ENCODE data around the gene TMEM204. TPM values are rescaled to one million over a fixed set of nuclear protein-coding genes. Genes with fewer than 3 reads are reported as not detected.

Gene TMEM204
- polyA plus RNA-seq, 2 of the 4 experiments (the other 2 are of a cell fraction), result not detected

DNA sequence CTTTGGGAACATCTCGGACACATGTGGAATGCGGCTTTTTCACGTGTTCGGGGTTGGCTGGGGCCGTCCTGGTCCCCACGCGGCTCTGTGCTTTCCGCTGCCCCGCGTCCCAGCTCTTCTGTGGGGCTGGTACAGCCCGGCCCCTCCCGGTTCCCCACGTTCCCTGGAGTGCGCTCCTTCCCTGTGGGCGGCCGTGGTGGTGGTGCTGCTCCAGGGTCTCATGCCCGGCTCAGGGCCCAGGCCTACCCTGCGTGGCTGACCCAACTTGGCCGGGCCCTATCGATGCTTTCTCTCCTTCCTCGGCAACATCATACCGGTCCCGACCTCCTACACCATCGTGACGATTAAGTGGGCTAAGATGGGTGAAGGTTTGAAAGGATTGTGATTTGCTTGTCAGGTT, 37.0 kb upstream of the TMEM204 start:
- ChIA-PET POLR2A (no interaction called here), CTCF (no interaction called here)
- FAIRE-seq, result no peak
- Histone ChIP-seq H3K4me3 (no peak overlapping the region), H3K4me1 (peaks cover 15% of the 10 kb centered on the region), H3K27ac (no peak overlapping the region), H3K4me2 (no peak overlapping the region), H3K9me3 (no peaks in the 10 kb centered on the region)
- DNase-seq (ENCODE audit: low read depth in 1 of 2, low spot score in 1 of 2), result no peak
- TF ChIP-seq, protein P1, sequence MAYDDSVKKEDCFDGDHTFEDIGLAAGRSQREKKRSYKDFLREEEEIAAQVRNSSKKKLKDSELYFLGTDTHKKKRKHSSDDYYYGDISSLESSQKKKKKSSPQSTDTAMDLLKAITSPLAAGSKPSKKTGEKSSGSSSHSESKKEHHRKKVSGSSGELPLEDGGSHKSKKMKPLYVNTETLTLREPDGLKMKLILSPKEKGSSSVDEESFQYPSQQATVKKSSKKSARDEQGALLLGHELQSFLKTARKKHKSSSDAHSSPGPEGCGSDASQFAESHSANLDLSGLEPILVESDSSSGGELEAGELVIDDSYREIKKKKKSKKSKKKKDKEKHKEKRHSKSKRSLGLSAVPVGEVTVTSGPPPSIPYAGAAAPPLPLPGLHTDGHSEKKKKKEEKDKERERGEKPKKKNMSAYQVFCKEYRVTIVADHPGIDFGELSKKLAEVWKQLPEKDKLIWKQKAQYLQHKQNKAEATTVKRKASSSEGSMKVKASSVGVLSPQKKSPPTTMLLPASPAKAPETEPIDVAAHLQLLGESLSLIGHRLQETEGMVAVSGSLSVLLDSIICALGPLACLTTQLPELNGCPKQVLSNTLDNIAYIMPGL (CRISPR knock-in tag; IDR thresholded peaks at IDR 0.05; ENCODE audit: borderline replicate concordance), result no peak
- TF ChIP-seq HEYL (CRISPR knock-in tag; IDR thresholded peaks at IDR 0.05) (no peak), RFX5 (IDR thresholded peaks at IDR 0.05) (no peak), POLR2AphosphoS2 (conservative IDR thresholded peaks at IDR 0.05; ENCODE audit: low read length) (no peak), RAD21 (conservative IDR thresholded peaks at IDR 0.05 in 1 of 2, IDR thresholded peaks at IDR 0.05 in 1 of 2) (no peak), EHMT2 (IDR thresholded peaks at IDR 0.05; ENCODE audit: low read depth) (no peak), BHLHE40 (IDR thresholded peaks at IDR 0.05; ENCODE audit: low read depth, low read length) (no peak), POLR2A (IDR thresholded peaks at IDR 0.05; ENCODE audit: low read length) (no peak), ZSCAN20 (CRISPR knock-in tag; IDR thresholded peaks at IDR 0.05) (no peak), HOXB13 (CRISPR knock-in tag; IDR thresholded peaks at IDR 0.05; ENCODE audit: low read depth) (no peak)
- TF ChIP-seq, protein P2, sequence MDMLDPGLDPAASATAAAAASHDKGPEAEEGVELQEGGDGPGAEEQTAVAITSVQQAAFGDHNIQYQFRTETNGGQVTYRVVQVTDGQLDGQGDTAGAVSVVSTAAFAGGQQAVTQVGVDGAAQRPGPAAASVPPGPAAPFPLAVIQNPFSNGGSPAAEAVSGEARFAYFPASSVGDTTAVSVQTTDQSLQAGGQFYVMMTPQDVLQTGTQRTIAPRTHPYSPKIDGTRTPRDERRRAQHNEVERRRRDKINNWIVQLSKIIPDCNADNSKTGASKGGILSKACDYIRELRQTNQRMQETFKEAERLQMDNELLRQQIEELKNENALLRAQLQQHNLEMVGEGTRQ (IDR thresholded peaks at IDR 0.05), result no peak
- 98% methylated on average over 25 of the region's 25 CpGs for WGBS (ENCODE audit: missing lambda C conversion rate)
- no peak for ATAC-seq

DNA sequence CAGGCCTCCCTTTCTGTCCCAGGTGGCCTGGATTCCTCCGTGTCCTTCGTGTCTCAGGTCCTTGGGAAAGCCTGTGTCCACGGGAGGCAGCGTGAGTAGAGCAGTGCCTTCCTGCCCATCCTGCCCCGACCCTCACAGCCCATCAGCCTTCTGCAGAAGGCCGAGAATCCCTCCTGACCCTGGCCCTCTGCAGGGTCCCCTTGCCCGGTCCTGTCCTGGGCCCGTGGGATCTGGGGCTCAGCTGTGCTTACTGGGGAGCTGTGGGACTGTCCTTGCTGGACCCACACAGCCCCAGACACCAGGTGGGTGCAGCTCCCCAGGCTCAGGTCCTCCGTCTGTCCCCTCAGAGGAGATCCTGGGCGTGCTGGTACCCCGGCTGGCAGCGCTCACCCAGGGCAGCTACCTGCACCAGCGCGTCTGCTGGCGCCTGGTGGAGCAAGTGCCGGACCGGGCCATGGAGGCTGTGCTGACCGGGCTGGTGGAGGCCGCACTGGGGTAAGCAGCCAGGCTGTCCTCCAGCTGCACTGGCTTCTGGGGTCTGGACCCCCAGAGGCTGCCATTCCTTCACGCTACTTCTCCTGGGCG, 36.4 kb upstream of the TMEM204 start:
- DNase-seq (ENCODE audit: low read depth in 1 of 2, low spot score in 1 of 2), result no peak
- H3K4me1 ChIP-seq, result peaks cover 15% of the 10 kb centered on the region
- TF ChIP-seq, protein P3, sequence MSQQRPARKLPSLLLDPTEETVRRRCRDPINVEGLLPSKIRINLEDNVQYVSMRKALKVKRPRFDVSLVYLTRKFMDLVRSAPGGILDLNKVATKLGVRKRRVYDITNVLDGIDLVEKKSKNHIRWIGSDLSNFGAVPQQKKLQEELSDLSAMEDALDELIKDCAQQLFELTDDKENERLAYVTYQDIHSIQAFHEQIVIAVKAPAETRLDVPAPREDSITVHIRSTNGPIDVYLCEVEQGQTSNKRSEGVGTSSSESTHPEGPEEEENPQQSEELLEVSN (IDR thresholded peaks at IDR 0.05; ENCODE audit: borderline replicate concordance, low read depth), result no peak
- TF ChIP-seq GATA3 (IDR thresholded peaks at IDR 0.05; ENCODE audit: borderline replicate concordance) (no peak), KDM5A (IDR thresholded peaks at IDR 0.05) (no peak), EP300 (IDR thresholded peaks at IDR 0.05) (no peak), EHF (CRISPR knock-in tag; IDR thresholded peaks at IDR 0.05) (no peak), RNF2 (IDR thresholded peaks at IDR 0.05; ENCODE audit: borderline replicate concordance, low read depth) (no peak), FOXS1 (CRISPR knock-in tag; IDR thresholded peaks at IDR 0.05) (no peak), CBX8 (IDR thresholded peaks at IDR 0.05) (no peak), CBX2 (IDR thresholded peaks at IDR 0.05; ENCODE audit: borderline replicate concordance, low read depth) (no peak), RAD21 (conservative IDR thresholded peaks at IDR 0.05 in 1 of 2, IDR thresholded peaks at IDR 0.05 in 1 of 2) (no peak), SMC3 (IDR thresholded peaks at IDR 0.05) (no peak), ZNF302 (CRISPR knock-in tag; IDR thresholded peaks at IDR 0.05) (no peak), SREBF2 (IDR thresholded peaks at IDR 0.05) (no peak), MYC (IDR thresholded peaks at IDR 0.05; ENCODE audit: borderline replicate concordance, low read length) (no peak), CHD2 (IDR thresholded peaks at IDR 0.05; ENCODE audit: low read length, partially characterized antibody) (no peak), HOXB5 (CRISPR knock-in tag; IDR thresholded peaks at IDR 0.05) (no peak)
- TF ChIP-seq, protein P4, sequence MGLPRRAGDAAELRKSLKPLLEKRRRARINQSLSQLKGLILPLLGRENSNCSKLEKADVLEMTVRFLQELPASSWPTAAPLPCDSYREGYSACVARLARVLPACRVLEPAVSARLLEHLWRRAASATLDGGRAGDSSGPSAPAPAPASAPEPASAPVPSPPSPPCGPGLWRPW (IDR thresholded peaks at IDR 0.05), result no peak
- TF ChIP-seq, protein P5, sequence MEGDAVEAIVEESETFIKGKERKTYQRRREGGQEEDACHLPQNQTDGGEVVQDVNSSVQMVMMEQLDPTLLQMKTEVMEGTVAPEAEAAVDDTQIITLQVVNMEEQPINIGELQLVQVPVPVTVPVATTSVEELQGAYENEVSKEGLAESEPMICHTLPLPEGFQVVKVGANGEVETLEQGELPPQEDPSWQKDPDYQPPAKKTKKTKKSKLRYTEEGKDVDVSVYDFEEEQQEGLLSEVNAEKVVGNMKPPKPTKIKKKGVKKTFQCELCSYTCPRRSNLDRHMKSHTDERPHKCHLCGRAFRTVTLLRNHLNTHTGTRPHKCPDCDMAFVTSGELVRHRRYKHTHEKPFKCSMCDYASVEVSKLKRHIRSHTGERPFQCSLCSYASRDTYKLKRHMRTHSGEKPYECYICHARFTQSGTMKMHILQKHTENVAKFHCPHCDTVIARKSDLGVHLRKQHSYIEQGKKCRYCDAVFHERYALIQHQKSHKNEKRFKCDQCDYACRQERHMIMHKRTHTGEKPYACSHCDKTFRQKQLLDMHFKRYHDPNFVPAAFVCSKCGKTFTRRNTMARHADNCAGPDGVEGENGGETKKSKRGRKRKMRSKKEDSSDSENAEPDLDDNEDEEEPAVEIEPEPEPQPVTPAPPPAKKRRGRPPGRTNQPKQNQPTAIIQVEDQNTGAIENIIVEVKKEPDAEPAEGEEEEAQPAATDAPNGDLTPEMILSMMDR (IDR thresholded peaks at IDR 0.05), result no peak
- TF ChIP-seq, protein P6, sequence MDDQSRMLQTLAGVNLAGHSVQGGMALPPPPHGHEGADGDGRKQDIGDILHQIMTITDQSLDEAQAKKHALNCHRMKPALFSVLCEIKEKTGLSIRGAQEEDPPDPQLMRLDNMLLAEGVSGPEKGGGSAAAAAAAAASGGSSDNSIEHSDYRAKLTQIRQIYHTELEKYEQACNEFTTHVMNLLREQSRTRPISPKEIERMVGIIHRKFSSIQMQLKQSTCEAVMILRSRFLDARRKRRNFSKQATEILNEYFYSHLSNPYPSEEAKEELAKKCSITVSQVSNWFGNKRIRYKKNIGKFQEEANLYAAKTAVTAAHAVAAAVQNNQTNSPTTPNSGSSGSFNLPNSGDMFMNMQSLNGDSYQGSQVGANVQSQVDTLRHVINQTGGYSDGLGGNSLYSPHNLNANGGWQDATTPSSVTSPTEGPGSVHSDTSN (IDR thresholded peaks at IDR 0.05), result no peak
- no peak overlapping the region for H3K4me3 ChIP-seq
- CTCF ChIA-PET, result no interaction called here
- 96% methylated on average over 13 of the region's 21 CpGs for WGBS (ENCODE audit: missing lambda C conversion rate)
- POLR2A ChIA-PET, result no interaction called here
- H3K27ac ChIP-seq, result no peak overlapping the region
- no peaks in the 10 kb centered on the region for H3K9me3 ChIP-seq
- FAIRE-seq, result no peak
- no peak for ATAC-seq
- no peak overlapping the region for H3K4me2 ChIP-seq
